PC-3 (cell line): ENCODE measurements around the gene MARCKSL1. TPM values are rescaled to one million over a fixed set of nuclear protein-coding genes. Genes with fewer than 3 reads are reported as not detected.

Experiments used
- ATAC-seq: fragments of 200-7000 bp; cut with Tn5 transposase; 2 replicates; pipeline ENCODE4 v1.9.1; 2020; ENCODE audit warnings: mild to moderate bottlenecking, moderate library complexity
- BruUV-seq: library from RNA; stranded (reverse); fragments of 400-500 nt; replicated peaks from 2 replicates; lab custom pipeline; 2021; lab: Mats Ljungman, UMichigan
- CTCF ChIA-PET: fragments of 300-600 bp; sonication (Branson Sonifier 250); formaldehyde crosslinking; loops from one replicate; lab custom pipeline; 2022; ENCODE audit warnings: antibody characterized with exemption; lab: Charles Lee
- POLR2A ChIA-PET: fragments of 300-600 bp; sonication (Branson Sonifier 250); formaldehyde crosslinking; loops from one replicate; lab custom pipeline; 2022; ENCODE audit warnings: antibody characterized with exemption; ENCODE audit not compliant: unreplicated experiment; lab: Charles Lee
- DNase-seq: peaks from one replicate; pipeline ENCODE4 v3.0.0-alpha.2; 2015
- H2AFZ ChIP-seq: fragments of 300-600 bp; sonication (generic); 2 replicates; pipeline ENCODE4 v1.6.0; 2016; ENCODE audit warnings: antibody characterized with exemption, low read length
- H3F3A ChIP-seq: fragments of 300-600 bp; sonication (generic); one replicate; pipeline ENCODE4 v1.6.0; 2017; ENCODE audit warnings: antibody characterized with exemption, low read length, control low read depth, mild to moderate bottlenecking; ENCODE audit not compliant: unreplicated experiment
- H3K27ac ChIP-seq: fragments of 300-600 bp; sonication (generic); 2 replicates; pipeline ENCODE4 v1.5.1; 2016; ENCODE audit warnings: mild to moderate bottlenecking, low read length
- H3K27me3 ChIP-seq: fragments of 300-600 bp; sonication (generic); 2 replicates; pipeline ENCODE4 v1.6.1; 2016; ENCODE audit warnings: low read length, mixed read lengths
- H3K36me3 ChIP-seq: fragments of 300-600 bp; sonication (generic); 2 replicates; pipeline ENCODE4 v1.6.1; 2016; ENCODE audit warnings: low read depth, mixed run types, low read length, mixed read lengths
- H3K4me1 ChIP-seq: fragments of 300-600 bp; sonication (generic); 2 replicates; pipeline ENCODE4 v1.5.1; 2016; ENCODE audit warnings: low read length; ENCODE audit not compliant: insufficient read depth
- H3K4me2 ChIP-seq: fragments of 300-600 bp; sonication (generic); 2 replicates; pipeline ENCODE4 v1.6.0; 2016; ENCODE audit warnings: low read length
- H3K4me3 ChIP-seq: fragments of 300-600 bp; sonication (generic); 2 replicates; pipeline ENCODE4 v1.5.1; 2016; ENCODE audit warnings: mild to moderate bottlenecking, low read length, mixed read lengths
- H3K79me2 ChIP-seq: fragments of 300-600 bp; sonication (generic); 2 replicates; pipeline ENCODE4 v1.6.1; 2017; ENCODE audit warnings: low read length, mixed read lengths
- H3K9ac ChIP-seq: fragments of 300-600 bp; sonication (generic); 2 replicates; pipeline ENCODE4 v1.6.0; 2016; ENCODE audit warnings: mild to moderate bottlenecking, low read length
- H3K9me2 ChIP-seq: fragments of 300-600 bp; sonication (generic); replicated peaks from 2 replicates; pipeline ENCODE4 v1.6.1; 2016; ENCODE audit warnings: mixed run types, low read length, mixed read lengths
- H3K9me3 ChIP-seq: fragments of 300-600 bp; sonication (generic); 2 replicates; pipeline ENCODE4 v1.6.1; 2016; ENCODE audit warnings: low read length, mixed read lengths
- H4K20me1 ChIP-seq: fragments of 300-600 bp; sonication (generic); 2 replicates; pipeline ENCODE4 v1.6.1; 2016; ENCODE audit warnings: low read length, mixed read lengths
- EZH2 ChIP-seq: fragments of 300-600 bp; sonication (generic); IDR thresholded peaks from one replicate; pipeline ENCODE4 v1.6.1; 2017; ENCODE audit warnings: antibody characterized with exemption, mild to moderate bottlenecking, low read length; ENCODE audit not compliant: unreplicated experiment
- EZH2phosphoT487 ChIP-seq: fragments of 300-600 bp; sonication (generic); IDR thresholded peaks from 2 replicates; pipeline ENCODE4 v1.6.1; 2018; ENCODE audit warnings: mild to moderate bottlenecking, antibody characterized with exemption, low read length, borderline replicate concordance
- intact Hi-C: fragments of 100-400 bp; cut with micrococcal nuclease; formaldehyde crosslinking; loops from 2 replicates; pipeline ENCODE4 v1.9.0; 2023
- total RNA-seq: library from RNA; depleted of rRNA; stranded (reverse); fragments of >200 nt; gene quantifications from 2 replicates; pipeline ENCODE4 v1.2.3, GENCODE V29; 2014
- TF ChIP-seq, protein P1 (sequence below): fragments of 300-600 bp; sonication (generic); conservative IDR thresholded peaks from 2 replicates; pipeline ENCODE4 v1.5.1; 2017; ENCODE audit warnings: antibody characterized with exemption, low read depth, mild to moderate bottlenecking, low read length

The MARCKSL1 gene
- total RNA-seq, 1 experiment from 2014 or later: 159 TPM

DNA sequence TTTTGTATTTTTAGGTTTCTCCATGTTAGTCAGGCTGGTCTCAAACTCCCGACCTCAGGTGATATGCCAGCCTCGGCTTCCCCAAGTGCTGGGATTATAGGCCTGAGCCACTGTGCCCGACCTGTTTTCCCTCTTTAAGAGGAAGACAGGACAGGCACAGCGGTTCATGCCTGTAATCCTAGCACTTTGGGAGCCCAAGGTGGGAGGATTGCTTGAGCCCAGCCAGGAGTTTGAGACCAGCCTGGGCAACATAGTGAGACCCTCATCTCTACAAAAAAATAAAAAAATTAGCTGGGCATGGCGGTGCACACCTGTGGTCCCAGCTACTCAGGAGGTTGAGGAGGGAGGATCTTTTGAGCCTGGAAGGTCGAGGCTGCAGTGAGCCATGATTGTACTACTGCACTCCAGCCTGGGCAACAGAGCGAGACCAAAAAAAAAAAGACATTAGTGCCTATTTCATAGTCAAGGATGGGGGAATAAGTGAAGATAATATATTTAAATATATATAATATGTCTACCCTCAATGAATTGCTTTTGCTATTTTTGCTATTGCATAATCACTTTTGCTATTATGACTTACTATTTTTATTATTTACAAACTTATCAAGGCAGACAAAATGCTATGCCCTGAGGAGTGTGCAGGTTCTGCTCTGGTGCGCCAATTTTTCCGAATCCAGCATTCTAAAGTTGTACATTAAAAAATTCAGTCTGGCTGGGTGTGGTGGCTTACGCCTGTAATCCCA lies 17.7 kb downstream of the MARCKSL1 start:
- Histone ChIP-seq H3K4me1 (peaks cover 23% of the 10 kb centered on the region), H3K36me3 (peaks cover 15% of the 10 kb centered on the region), H3K9me2 (no peaks in the 10 kb centered on the region), H3K4me3 (no peak overlapping the region), H3F3A (peaks cover 7% of the 10 kb centered on the region), H3K27me3 (no peaks in the 10 kb centered on the region), H3K9ac (no peak overlapping the region), H2AFZ (no peak overlapping the region), H3K4me2 (no peak overlapping the region), H3K9me3 (no peaks in the 10 kb centered on the region), H3K27ac (no peak overlapping the region), H4K20me1 (no peaks in the 10 kb centered on the region), H3K79me2 (peaks cover 22% of the 10 kb centered on the region)
- ATAC-seq (no peak), DNase-seq (no peak)
- ChIA-PET CTCF (no interaction called here), POLR2A (no interaction called here)
- intact Hi-C loops: no loop called here
- no peak for TF ChIP-seq EZH2phosphoT487
- no peak for TF ChIP-seq EZH2
- TF ChIP-seq, protein P1, sequence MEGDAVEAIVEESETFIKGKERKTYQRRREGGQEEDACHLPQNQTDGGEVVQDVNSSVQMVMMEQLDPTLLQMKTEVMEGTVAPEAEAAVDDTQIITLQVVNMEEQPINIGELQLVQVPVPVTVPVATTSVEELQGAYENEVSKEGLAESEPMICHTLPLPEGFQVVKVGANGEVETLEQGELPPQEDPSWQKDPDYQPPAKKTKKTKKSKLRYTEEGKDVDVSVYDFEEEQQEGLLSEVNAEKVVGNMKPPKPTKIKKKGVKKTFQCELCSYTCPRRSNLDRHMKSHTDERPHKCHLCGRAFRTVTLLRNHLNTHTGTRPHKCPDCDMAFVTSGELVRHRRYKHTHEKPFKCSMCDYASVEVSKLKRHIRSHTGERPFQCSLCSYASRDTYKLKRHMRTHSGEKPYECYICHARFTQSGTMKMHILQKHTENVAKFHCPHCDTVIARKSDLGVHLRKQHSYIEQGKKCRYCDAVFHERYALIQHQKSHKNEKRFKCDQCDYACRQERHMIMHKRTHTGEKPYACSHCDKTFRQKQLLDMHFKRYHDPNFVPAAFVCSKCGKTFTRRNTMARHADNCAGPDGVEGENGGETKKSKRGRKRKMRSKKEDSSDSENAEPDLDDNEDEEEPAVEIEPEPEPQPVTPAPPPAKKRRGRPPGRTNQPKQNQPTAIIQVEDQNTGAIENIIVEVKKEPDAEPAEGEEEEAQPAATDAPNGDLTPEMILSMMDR: no peak
- no TSS peak for BruUV-seq

DNA sequence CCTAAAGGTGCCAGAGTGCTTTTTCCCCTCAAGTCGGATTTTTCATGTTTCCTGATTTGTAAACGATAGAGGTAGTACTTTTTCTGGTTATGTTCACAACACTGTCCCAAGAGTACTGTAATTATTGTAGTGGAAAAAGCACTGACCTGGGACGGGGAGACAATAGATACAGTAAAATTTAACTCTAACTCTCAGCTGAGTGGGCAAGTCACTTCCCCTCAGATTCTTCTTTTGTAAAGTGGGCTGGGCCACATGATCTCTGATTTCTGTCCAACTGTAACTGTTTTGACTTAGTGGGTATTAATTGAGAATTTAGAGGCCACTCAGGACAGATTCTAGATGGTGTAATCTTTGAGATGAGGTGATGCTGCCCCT lies 19.1 kb downstream of the MARCKSL1 start:
- DNase-seq (no peak), ATAC-seq (no peak)
- TF ChIP-seq EZH2 (no peak), EZH2phosphoT487 (no peak)
- TF ChIP-seq, protein P1: no peak
- H3K79me2 ChIP-seq: peaks cover 27% of the 10 kb centered on the region
- H3K27ac ChIP-seq: no peak overlapping the region
- H3K4me1 ChIP-seq: peaks cover 12% of the 10 kb centered on the region
- BruUV-seq: TSS peak; percentile 36
- H3F3A ChIP-seq: peaks cover 1% of the 10 kb centered on the region
- POLR2A ChIA-PET: no interaction called here
- no peak overlapping the region for H3K4me3 ChIP-seq
- H2AFZ ChIP-seq: no peak overlapping the region
- H3K36me3 ChIP-seq: peaks cover 17% of the 10 kb centered on the region
- H3K4me2 ChIP-seq: no peak overlapping the region
- H4K20me1 ChIP-seq: no peaks in the 10 kb centered on the region
- no peaks in the 10 kb centered on the region for H3K9me3 ChIP-seq
- no peaks in the 10 kb centered on the region for H3K27me3 ChIP-seq
- CTCF ChIA-PET: interaction anchor here (0.6 to 1.6 kb wide), 2 partner anchors 101 to 303 kb away, joined by 5 to 10 read pairs; no protein-coding TSS in a partner anchor
- H3K9me2 ChIP-seq: no peaks in the 10 kb centered on the region
- intact Hi-C loops: no loop called here
- no peak overlapping the region for H3K9ac ChIP-seq
